ENCODE data around the gene GTF3A. TPM values are rescaled to one million over a fixed set of nuclear protein-coding genes. Genes with fewer than 3 reads are reported as not detected.

The GTF3A gene
- total and polyA plus RNA-seq, 2 donors (not counting 3 experiments of a cell fraction or from before 2014, with no cell fraction given): 37.9 to 73.3 TPM

DNA sequence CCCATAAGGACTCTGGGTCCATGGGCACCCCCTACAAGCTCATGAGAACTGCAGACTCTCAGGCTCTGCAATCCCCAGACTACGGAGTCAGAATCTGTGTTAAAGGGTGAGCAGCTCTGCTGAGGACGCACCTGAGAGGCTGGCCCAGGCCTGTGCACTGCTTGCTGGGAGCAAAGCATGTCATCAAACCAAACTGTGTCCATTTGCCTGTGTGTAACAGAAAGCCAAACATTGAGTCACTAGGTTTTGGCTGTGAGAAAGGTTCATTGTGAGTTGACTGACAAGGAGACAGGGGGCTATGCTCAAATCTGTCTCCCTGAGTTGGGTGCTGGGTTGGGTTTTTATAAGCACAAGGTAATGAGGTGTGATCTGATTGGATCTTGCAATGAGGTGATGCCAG, 48.0 kb downstream of the GTF3A start:
- Histone ChIP-seq H3K27ac (ENCODE audit: insufficient read depth, low read depth, low read length) (no peak overlapping the region), H3K27me3 (ENCODE audit: control insufficient read depth in 2 of 2, insufficient read depth in 2 of 2, low read length in 2 of 2) (peaks cover 0 to 13% of the 10 kb centered on the region in 2 experiments), H3K9me1 (replicated peaks; ENCODE audit: control insufficient read depth, extremely low read depth, insufficient read depth, low read length) (no peaks in the 10 kb centered on the region), H3K9me3 (replicated peaks; ENCODE audit: control insufficient read depth, insufficient read depth, low read length) (no peaks in the 10 kb centered on the region), H3K4me3 (replicated peaks in 1 of 3; ENCODE audit: insufficient read depth in 1 of 3, low read depth in 1 of 3, low read length in 3 of 3) (no peak overlapping the region), H3K36me3 (ENCODE audit: control insufficient read depth in 2 of 2, extremely low read depth in 1 of 2, insufficient read depth in 2 of 2, low read length in 2 of 2) (no peaks in the 10 kb centered on the region), H4K20me1 (replicated peaks; ENCODE audit: control insufficient read depth, extremely low read depth, insufficient read depth, low read length) (no peaks in the 10 kb centered on the region), H3K4me2 (ENCODE audit: insufficient read depth, low read length) (no peak overlapping the region), H3K9ac (replicated peaks; ENCODE audit: extremely low read depth, insufficient read depth, low read length) (no peak overlapping the region), H3K79me2 (ENCODE audit: control insufficient read depth, insufficient read depth, low read length) (no peaks in the 10 kb centered on the region), H2AFZ (ENCODE audit: low read depth, low read length) (no peak overlapping the region), H3K4me1 (ENCODE audit: control insufficient read depth, extremely low read depth, insufficient read depth, low read length) (no peaks in the 10 kb centered on the region)
- no peak for DNase-seq (ENCODE audit: low read depth, low spot score)
- ChIA-PET CTCF (no interaction called here), POLR2A (no interaction called here)
- intact Hi-C loops (cut with micrococcal nuclease) (no loop called here), dilution Hi-C loops (cut with MboI; ENCODE audit: extremely low pct_ligation_motif_present, low sequenced_read_pairs) (no loop called here)
- no peak for FAIRE-seq
- no TSS peak for BruUV-seq (replicated peaks)
- TF ChIP-seq EZH2 (IDR thresholded peaks at IDR 0.05; ENCODE audit: borderline replicate concordance, low read depth, low read length, severe bottlenecking): no peak
- no peak for TF ChIP-seq FOS (IDR thresholded peaks at IDR 0.05; ENCODE audit: borderline replicate concordance, insufficient read depth, low read length)
- TF ChIP-seq JUN (IDR thresholded peaks at IDR 0.05; ENCODE audit: borderline replicate concordance, insufficient read depth, insufficient read length, low read depth): no peak
- no peak for TF ChIP-seq MYC (IDR thresholded peaks at IDR 0.05; ENCODE audit: low read depth, low read length)
- TF ChIP-seq, protein P1, sequence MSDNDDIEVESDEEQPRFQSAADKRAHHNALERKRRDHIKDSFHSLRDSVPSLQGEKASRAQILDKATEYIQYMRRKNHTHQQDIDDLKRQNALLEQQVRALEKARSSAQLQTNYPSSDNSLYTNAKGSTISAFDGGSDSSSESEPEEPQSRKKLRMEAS (IDR thresholded peaks at IDR 0.05; ENCODE audit: insufficient read depth, insufficient read length): no peak
- TF ChIP-seq GATA2 (IDR thresholded peaks at IDR 0.05; ENCODE audit: insufficient read depth, insufficient read length, low read depth, low read length): no peak
- TF ChIP-seq POLR2A (IDR thresholded peaks at IDR 0.05; ENCODE audit: low read depth, low read length): no peak
- TF ChIP-seq CTCF (IDR thresholded peaks at IDR 0.05; ENCODE audit: extremely low read depth in 1 of 2, insufficient read depth in 1 of 2, low read depth in 1 of 2, low read length in 2 of 2): no peak
- TF ChIP-seq POLR2AphosphoS5 (IDR thresholded peaks at IDR 0.05; ENCODE audit: insufficient read depth, low read depth, low read length): no peak
